Activated T-helper 9 cell treated with anti-CD3 and anti-CD28 coated beads, Interleukin-2, amount 50 U/mL, for 16 hours (primary cell): ENCODE measurements around the gene NCF2.
A peak's percentile ranks its signal among the peaks of the same experiment; 100 is the strongest.
"Not testable (repeated sequence)": the region's sequence is repeated elsewhere in the genome, so short reads cannot be mapped to it uniquely, and the experiment has no call there.

Experiments
- DNase-seq: peaks from one replicate; pipeline ENCODE4 v3.0.0-alpha.2; 2020; ENCODE audit warnings: low read depth

The NCF2 gene, protein sequence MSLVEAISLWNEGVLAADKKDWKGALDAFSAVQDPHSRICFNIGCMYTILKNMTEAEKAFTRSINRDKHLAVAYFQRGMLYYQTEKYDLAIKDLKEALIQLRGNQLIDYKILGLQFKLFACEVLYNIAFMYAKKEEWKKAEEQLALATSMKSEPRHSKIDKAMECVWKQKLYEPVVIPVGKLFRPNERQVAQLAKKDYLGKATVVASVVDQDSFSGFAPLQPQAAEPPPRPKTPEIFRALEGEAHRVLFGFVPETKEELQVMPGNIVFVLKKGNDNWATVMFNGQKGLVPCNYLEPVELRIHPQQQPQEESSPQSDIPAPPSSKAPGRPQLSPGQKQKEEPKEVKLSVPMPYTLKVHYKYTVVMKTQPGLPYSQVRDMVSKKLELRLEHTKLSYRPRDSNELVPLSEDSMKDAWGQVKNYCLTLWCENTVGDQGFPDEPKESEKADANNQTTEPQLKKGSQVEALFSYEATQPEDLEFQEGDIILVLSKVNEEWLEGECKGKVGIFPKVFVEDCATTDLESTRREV

DNA sequence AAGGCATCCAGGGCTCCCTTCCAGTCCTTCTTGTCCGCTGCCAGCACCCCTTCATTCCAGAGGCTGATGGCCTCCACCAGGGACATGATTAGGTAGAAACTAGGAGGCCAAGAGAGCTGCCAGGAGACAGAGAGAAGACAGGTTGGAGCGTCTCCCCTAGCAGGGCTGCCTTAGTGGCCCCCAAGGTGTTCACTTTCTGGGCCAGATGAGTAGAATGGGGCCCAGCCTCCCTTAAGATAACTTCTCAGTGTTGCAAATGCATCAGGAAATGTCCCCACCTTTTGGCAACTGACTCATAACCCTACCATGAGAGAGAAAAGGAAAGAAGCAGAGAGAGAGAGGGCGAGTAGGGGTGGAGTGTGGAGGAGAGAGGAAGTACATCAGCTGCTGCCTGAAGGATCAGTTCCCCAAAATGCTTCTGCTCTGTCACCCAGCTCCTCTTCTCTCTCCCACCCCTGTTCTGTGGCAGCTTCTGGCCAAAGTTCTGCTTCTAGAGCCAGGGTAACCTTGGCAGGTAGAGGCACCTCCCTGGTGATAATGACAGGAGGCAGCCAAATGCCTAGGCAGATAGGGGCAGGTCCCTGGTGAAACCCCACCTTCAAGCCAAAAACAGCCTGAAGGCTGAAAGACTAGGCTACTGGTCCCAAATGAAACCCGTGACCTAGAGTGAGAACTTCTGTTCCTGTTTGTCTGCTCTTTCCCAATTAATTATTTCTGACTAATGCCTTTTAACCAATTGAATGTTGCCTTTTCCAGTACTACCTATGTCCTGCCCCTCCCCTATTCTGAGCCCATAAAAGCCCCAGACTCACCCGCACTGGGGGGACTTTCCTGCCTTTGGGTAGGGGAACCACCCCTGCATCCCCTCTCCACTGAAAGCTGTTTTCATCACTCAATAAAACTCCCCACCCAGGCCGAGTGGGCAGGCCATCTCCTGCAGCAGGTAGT is at the start of gene NCF2:
Gene NCF2 (minus strand): TSS at position 216 of the 948 bp plus-strand sequence. CDS start 130 bp downstream, at position 86.
- no peak for DNase-seq

DNA sequence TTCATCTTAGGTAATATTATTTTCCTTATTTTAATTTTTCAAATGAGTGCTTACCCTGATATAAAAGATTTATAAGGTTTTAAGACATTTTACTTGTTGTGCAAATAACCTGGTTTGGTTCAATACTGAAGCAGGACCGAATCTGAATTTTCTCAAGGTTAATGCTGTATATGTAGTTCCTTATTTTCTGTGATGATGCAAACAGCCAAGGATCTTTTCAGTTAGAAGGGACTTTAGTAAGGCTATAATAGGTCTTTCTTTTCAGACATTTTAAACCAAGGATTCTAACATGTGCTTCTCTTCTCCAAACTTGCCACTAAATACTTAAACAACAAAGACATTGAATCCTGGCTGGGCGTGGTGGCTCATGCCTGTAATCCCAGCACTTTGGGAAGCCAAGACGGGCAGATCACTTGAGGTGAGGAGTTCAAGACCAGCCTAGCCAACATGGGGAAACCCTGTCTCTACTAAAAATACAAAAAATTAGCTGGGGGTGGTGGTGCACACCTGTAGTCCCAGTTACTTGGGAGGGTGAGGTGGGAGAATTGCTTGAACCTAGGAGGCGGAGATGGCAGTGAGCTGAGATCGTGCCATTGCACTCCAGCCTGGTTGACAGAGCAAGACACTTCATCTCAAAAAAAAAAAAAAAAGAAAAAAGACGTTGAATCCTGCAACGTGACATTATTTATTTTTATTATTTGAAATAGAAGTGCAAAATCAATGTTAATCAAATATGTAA is 48.6 kb upstream of the NCF2 start:
- no peak for DNase-seq

DNA sequence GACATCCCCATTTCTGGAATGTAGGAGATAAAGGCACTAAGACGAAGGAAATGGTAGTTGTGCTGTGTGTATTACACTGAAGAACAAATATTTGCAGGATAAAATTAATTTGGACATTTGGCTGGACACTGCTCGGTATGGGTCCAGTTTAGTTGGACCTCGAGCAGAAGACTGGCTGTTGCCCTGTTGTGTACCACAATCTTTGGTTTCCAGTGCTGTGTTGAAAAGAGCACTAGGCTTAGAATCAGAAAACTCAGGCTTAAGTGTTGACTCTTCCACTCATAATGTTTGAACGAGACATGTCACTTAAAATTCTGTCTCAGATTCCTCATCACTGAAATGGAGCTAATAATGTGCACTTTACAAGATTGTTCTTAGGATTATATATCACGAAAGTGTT is 46.5 kb upstream of the NCF2 start:
- DNase-seq, result no peak

GRCh38 chr1:183636334-183636682 is 46.0 kb upstream of the NCF2 start:
- DNase-seq, result no peak

GRCh38 chr1:183635606-183636333 is 45.5 kb upstream of the NCF2 start, which contains the start of gene ARPC5:
ARPC5 (minus strand) TSS chr1:183635783; CDS start chr1:183635659, 124 bp downstream.
- peak; percentile 94 for DNase-seq

DNA sequence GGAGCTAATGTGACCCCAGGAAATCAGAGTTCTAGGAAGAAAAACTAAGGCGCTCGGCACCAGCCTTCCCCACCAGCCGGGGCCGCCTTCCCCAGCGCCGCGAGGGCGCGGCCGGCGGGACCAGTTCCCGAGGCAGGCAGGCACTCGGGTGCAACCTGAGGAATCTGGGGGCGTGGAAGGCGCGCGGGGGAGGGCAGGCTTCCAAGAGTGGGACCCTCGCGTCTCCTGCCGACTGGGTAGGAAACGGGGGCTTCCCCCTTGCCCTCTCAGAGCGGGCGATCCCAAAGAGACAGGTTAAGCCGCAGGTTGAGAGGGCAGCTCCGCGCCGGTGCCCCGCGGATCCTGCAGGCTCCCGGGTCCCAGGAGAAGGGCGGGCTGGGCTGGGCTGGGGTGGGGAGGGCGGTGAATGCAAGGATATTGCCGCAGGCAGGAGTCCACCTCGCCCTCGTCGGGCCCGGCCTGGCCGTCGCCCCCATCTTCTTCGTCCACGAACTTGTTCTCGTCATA is 44.9 kb upstream of the NCF2 start:
- DNase-seq, result peak; percentile 12

DNA sequence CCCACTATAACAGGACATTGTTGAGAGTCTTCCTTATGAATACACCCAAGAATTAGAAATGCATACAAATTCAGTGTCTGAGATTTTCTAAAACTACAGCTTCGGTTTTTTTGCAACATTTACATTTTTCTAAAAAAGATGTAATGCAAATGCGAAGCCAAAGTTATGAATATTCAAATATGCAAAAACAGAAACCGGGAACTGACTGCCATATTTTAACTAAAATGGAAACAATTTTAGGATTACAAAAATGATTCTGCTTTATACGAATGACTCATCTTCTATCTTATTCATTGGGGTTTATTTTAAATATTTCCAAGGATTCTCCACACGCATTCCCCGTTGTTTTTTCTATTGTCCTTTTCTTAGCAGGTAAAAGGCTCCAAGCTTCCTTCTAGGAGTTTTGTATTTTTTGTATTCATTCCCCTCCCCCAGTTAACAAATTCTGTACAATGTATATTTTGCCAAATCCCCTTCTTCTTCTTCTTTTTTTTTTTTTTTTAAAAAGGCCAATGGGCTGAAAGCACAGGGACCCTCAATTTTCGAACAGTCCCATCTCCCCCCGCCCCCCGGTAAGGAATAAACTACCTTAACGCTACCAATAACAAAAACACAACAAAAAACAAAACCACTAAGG is 44.3 kb upstream of the NCF2 start:
- DNase-seq, result no peak

DNA sequence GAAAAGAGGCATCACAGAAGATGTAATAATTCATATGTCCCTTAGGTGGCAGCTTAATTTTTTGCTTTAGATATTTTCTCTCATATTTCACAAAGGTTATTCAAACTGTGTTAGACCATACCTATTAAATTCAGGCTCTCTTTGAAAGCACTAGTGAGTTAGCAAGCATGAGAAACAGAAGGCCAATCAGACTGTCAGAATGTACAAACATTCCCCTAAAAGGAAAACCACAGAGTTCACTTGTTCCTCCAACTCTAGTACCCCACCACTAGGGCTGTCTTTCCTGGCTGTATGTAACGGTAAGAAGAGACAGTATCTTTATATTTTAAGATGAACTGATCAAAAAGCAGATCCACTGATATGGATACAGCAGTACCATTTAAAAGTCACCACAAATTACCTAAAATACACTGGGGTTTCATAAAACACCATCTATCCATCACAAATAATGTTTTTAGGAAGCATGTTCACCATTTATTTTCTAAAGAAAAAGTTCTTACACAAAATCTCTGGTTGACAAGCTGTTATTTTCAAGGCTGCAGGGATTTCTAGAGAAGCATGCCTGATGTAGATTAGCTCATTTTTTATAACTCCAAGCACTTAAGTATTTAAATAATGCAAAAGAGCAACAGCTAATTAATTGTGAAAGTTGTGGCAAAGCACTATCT is 43.6 kb upstream of the NCF2 start:
- DNase-seq, result no peak

GRCh38 chr1:183632964-183633363 is 42.7 kb upstream of the NCF2 start:
- no peak for DNase-seq

DNA sequence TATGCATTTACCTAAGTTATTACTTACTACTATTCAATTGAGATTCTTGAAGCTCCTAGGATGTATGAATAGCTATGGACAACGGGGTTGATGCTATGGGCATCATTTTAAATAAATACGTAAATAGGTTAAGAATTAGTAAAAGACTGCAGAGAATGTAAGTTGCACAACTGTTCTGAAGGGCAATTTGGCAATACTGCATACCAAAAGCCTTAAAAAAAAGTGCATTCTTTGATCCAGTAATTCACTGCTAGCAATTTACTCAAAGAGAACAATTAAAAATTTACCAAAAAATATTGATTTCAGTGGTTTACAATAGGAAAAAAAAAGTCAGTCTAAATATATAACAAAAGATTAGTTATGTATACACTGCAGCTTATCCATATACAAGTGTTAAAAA is 41.9 kb upstream of the NCF2 start:
- no peak for DNase-seq

DNA sequence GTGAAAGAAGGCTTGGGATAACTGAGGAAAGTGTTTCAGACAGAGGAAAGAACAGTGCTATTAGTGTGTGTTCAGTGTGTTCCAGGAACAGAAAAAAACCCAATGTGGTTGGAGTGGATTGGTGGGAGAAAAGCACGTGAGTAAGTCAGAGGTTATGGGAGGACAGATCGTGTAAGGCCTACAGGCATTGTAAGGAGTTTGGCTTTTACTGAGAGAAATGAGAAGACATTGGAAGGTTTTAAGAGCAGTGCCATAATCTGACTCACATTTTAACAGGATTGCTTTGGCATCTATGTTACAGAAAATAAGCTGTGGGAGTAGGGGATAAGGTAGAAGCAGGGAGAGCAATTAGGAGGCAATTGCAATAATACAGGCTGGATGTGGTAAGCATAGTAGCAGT is 40.5 kb upstream of the NCF2 start:
- no peak for DNase-seq

- DNase-seq, result no peak
These were observed 38.3 kb upstream of the NCF2 start for GRCh38 chr1:183628537-183628936.

DNA sequence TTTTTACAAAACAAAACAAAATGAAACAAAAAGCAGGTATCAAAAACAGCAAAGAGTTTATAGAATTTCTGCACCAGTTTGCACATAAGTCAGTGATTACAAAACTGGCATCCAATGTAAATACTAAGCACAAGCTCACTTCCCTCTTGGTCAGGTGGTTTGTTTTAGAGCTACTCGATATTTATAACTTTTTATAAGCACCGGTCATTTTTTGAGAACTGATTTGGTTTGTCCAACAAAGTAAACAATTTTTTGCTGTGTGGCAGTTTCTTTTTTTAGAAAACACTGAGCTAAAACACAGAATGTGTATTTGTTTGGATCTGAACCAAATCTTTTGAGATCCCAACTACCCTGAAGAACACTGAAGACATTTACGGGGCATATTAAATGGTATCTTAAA is 36.0 kb upstream of the NCF2 start:
- not testable (repeated sequence) for DNase-seq

GRCh38 chr1:183622884-183623785 is 32.9 kb upstream of the NCF2 start:
- no peak for DNase-seq

GRCh38 chr1:183622013-183622412 is 31.8 kb upstream of the NCF2 start:
- DNase-seq, result no peak

DNA sequence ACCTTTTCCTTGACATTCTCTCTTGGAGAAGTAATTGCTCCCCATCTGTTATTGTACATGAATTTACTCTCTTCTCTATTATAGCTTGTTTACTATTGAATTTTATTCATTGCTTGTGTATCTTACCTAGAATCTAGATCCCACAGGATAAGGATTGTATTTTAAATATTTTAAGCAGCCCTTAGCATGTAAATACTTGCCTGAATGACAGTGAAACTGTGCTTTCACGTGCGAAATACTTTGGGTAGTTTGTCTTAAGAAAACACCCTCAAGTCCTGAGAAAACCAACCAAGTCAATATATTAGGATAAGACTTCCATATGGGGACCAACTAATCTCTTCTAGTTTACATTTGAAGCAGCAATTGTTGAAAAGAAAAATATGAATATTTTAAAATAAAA is 30.1 kb upstream of the NCF2 start:
- DNase-seq, result no peak

GRCh38 chr1:183619781-183620180 is 29.5 kb upstream of the NCF2 start:
- DNase-seq, result no peak

DNA sequence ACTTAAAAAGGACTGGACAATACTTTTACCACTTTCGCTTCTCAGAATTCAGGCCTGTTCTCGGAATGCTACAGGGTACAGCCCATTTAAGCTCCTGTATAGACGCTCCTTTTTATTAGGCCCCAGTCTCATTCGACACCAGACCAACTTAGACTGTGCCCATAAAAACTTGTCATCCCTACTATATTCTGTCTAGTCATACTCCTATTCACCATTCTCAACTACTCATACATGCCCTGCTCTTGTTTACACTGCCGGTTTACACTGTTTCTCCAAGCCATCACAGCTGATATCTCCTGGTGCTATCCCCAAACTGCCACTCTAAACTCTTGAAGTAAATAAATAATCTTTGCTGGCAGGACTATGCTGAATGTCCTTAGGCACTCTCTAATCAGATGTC is 27.9 kb upstream of the NCF2 start:
- DNase-seq, result not testable (repeated sequence)

DNA sequence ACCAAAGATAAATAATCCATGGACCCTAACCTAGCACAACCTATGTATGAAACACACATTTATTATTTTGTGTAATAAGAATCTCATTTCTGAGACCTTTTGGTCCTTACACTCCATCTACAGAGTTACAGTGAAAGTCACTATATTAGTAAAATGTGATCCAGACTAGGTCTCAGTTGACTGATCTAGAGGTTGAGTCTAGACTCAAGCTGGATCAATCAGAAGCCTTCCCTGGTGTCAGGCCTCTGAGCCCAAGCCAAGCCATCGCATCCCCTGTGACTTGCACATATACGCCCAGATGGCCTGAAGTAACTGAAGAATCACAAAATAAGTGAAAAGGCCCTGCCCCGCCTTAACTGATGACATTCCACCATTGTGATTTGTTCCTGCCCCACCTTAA is 22.7 kb upstream of the NCF2 start:
- DNase-seq, result not testable (repeated sequence)
